HCT116 (cell line): ENCODE results near the gene RADIL. TPM values are rescaled to one million over a fixed set of nuclear protein-coding genes. Genes with fewer than 3 reads are reported as not detected.

Experiments
- ATAC-seq: fragments of 200-7000 bp; cut with Tn5 transposase; 2 replicates; pipeline ENCODE4 v1.9.1; 2020; ENCODE audit warnings: mild to moderate bottlenecking, moderate library complexity
- BruUV-seq: library from RNA; stranded (reverse); fragments of 400-500 nt; replicated peaks from 2 replicates; lab custom pipeline; 2021; lab: Mats Ljungman, UMichigan
- CTCF ChIA-PET: fragments of 300-600 bp; sonication (Branson Sonifier 250); formaldehyde crosslinking; loops from one replicate; lab custom pipeline; 2021; ENCODE audit warnings: antibody characterized with exemption; lab: Charles Lee
- POLR2A ChIA-PET: fragments of 300-600, 350-600 bp; sonication (Branson Sonifier 250); formaldehyde crosslinking; loops from one replicate; lab custom pipeline; 2021; ENCODE audit warnings: antibody characterized with exemption; lab: Charles Lee
- RAD21 ChIA-PET, 2 experiments: fragments of 300-600 bp; sonication (Branson Sonifier 250); formaldehyde crosslinking; loops; one replicate each; lab custom pipeline; 2023; ENCODE audit warnings: low total read pairs in 2 of 2; ENCODE audit not compliant: uncharacterized antibody in 2 of 2, unreplicated experiment in 2 of 2, low non-redundant PET in 1 of 2; lab: Charles Lee
- DNase-seq: peaks from one replicate; pipeline ENCODE4 v3.0.0-alpha.2; 2010; ENCODE audit warnings: low read depth, low spot score
- H2AFZ ChIP-seq: fragments of 200-600 bp; shearing (Covaris generic), sonication (generic); 2 replicates; pipeline ENCODE4 v1.6.1; 2017; ENCODE audit warnings: low read depth, mixed run types, mixed read lengths, antibody characterized with exemption, low read length; ENCODE audit not compliant: poor library complexity, severe bottlenecking
- H3K27ac ChIP-seq: 2 replicates; pipeline ENCODE4 v1.5.1; 2012; ENCODE audit warnings: low read depth, low read length
- H3K27me3 ChIP-seq: fragments of 200-600 bp; sonication (generic); 2 replicates; pipeline ENCODE4 v1.6.1; 2016; ENCODE audit warnings: mixed run types, low read length, mixed read lengths; ENCODE audit not compliant: insufficient read depth
- H3K36me3 ChIP-seq, 2 experiments: fragments of 200-500 bp in 1 of 2; fragments of 200-600 bp in 1 of 2; sonication (Bioruptor generic) in 1 of 2; sonication (generic) in 1 of 2; 2 replicates each; pipeline versions ENCODE4 v1.5.1 to v1.6.1; 2014 to 2016; ENCODE audit warnings: low read length in 2 of 2, inconsistent platforms in 1 of 2, mixed read lengths in 1 of 2, mixed run types in 1 of 2; ENCODE audit not compliant: insufficient read depth in 2 of 2, control insufficient read depth in 1 of 2
- H3K4me1 ChIP-seq, 2 experiments: fragments of 200-600 bp in 1 of 2; sonication (generic) in 1 of 2; 2 replicates each; pipeline versions ENCODE4 v1.5.1 to v1.6.1; 2012 to 2017; ENCODE audit warnings: low read length in 2 of 2, inconsistent platforms in 1 of 2, mild to moderate bottlenecking in 1 of 2, mixed read lengths in 1 of 2, mixed run types in 1 of 2, moderate library complexity in 1 of 2; ENCODE audit not compliant: insufficient read depth in 2 of 2, control insufficient read depth in 1 of 2
- H3K4me2 ChIP-seq: fragments of 200-600 bp; sonication (generic); 2 replicates; pipeline ENCODE4 v1.6.1; 2017; ENCODE audit warnings: mixed run types, low read length, mixed read lengths
- H3K4me3 ChIP-seq, 2 experiments: fragments of 200-600 bp in 1 of 2; sonication (generic) in 1 of 2; replicated peaks in 1 of 2; 2 replicates each; pipeline ENCODE4 v1.5.1; 2011 to 2016; ENCODE audit warnings: low read length in 2 of 2, control low read depth in 1 of 2, low read depth in 1 of 2, mild to moderate bottlenecking in 1 of 2, mixed read lengths in 1 of 2, mixed run types in 1 of 2
- H3K79me2 ChIP-seq: fragments of 200-600 bp; sonication (generic); 2 replicates; pipeline ENCODE4 v1.6.1; 2017; ENCODE audit warnings: mild to moderate bottlenecking, mixed run types, low read length, moderate library complexity, mixed read lengths; ENCODE audit not compliant: insufficient read depth
- H3K9ac ChIP-seq: fragments of 200-600 bp; sonication (generic); 2 replicates; pipeline ENCODE4 v1.6.1; 2016; ENCODE audit warnings: low read length, mixed read lengths
- H3K9me2 ChIP-seq: fragments of 200-600 bp; sonication (generic), shearing (Covaris generic); 2 replicates; pipeline ENCODE4 v1.6.1; 2017; ENCODE audit warnings: mixed run types, mild to moderate bottlenecking, moderate library complexity; ENCODE audit not compliant: insufficient read depth
- H3K9me3 ChIP-seq, 2 experiments: fragments of 200-500 bp in 1 of 2; fragments of 200-600 bp in 1 of 2; sonication (Bioruptor generic) in 1 of 2; sonication (generic) in 1 of 2; 2 replicates each; pipeline ENCODE4 v1.6.1; 2014 to 2017; ENCODE audit warnings: low read length in 2 of 2, mixed read lengths in 2 of 2, inconsistent platforms in 1 of 2, low read depth in 1 of 2, mild to moderate bottlenecking in 1 of 2, mixed run types in 1 of 2, moderate library complexity in 1 of 2; ENCODE audit not compliant: control insufficient read depth in 1 of 2, insufficient read depth in 1 of 2
- H4K20me1 ChIP-seq: fragments of 200-600 bp; sonication (generic), shearing (Covaris generic); 2 replicates; pipeline ENCODE4 v1.6.1; 2017; ENCODE audit warnings: mixed run types, mild to moderate bottlenecking, moderate library complexity; ENCODE audit not compliant: insufficient read depth
- CBX3 ChIP-seq: IDR thresholded peaks from 2 replicates; pipeline ENCODE4 v1.6.1; 2012; ENCODE audit warnings: low read depth
- CEBPB ChIP-seq: IDR thresholded peaks from 2 replicates; pipeline ENCODE4 v1.6.1; 2012; ENCODE audit warnings: low read depth
- EGR1 ChIP-seq: IDR thresholded peaks from 2 replicates; pipeline ENCODE4 v1.6.1; 2012; ENCODE audit warnings: low read depth
- ELF1 ChIP-seq: IDR thresholded peaks from 2 replicates; pipeline ENCODE4 v1.6.1; 2012; ENCODE audit warnings: low read depth, borderline replicate concordance
- EZH2 ChIP-seq: fragments of 200-600 bp; sonication (generic); IDR thresholded peaks from 2 replicates; pipeline ENCODE4 v1.6.1; 2017; ENCODE audit warnings: antibody characterized with exemption, mixed run types
- FOSL1 ChIP-seq: IDR thresholded peaks from 2 replicates; pipeline ENCODE4 v1.6.1; 2012; ENCODE audit warnings: low read depth
- JUND ChIP-seq: IDR thresholded peaks from 2 replicates; pipeline ENCODE4 v1.6.1; 2012
- MAX ChIP-seq: IDR thresholded peaks from 2 replicates; pipeline ENCODE4 v1.6.1; 2012
- POLR2A ChIP-seq: IDR thresholded peaks from 2 replicates; pipeline ENCODE4 v1.7.0; 2011; ENCODE audit warnings: borderline replicate concordance; ENCODE audit not compliant: insufficient read depth, insufficient read length; ENCODE audit errors: extremely low read depth
- POLR2AphosphoS5 ChIP-seq: IDR thresholded peaks from 2 replicates; pipeline ENCODE4 v1.6.1; 2011; ENCODE audit warnings: mild to moderate bottlenecking, low read depth, low read length, moderate library complexity
- RAD21 ChIP-seq: IDR thresholded peaks from 2 replicates; pipeline ENCODE4 v1.6.1; 2012; ENCODE audit warnings: low read depth, mild to moderate bottlenecking
- SIN3A ChIP-seq: IDR thresholded peaks from 2 replicates; pipeline ENCODE4 v1.6.1; 2012; ENCODE audit warnings: low read depth
- SP1 ChIP-seq: IDR thresholded peaks from 2 replicates; pipeline ENCODE4 v1.6.1; 2012; ENCODE audit warnings: low read depth
- SRF ChIP-seq: IDR thresholded peaks from 2 replicates; pipeline ENCODE4 v1.6.1; 2012; ENCODE audit warnings: low read depth
- YY1 ChIP-seq: IDR thresholded peaks from 2 replicates; pipeline ENCODE4 v1.6.1; 2011; ENCODE audit warnings: low read length, low read depth, moderate library complexity, mild to moderate bottlenecking; ENCODE audit not compliant: insufficient replicate concordance; ENCODE audit errors: extremely low read depth
- ZFX ChIP-seq: fragments of 450-650 bp; IDR thresholded peaks from 2 replicates; pipeline ENCODE4 v1.6.1; 2017
- ZNF274 ChIP-seq: fragments of 200-500 bp; sonication (Bioruptor generic); IDR thresholded peaks from 2 replicates; pipeline ENCODE4 v1.6.1; 2014; ENCODE audit warnings: mild to moderate bottlenecking, low read depth, low read length, inconsistent platforms
- intact Hi-C: fragments of 100-400 bp; cut with micrococcal nuclease; formaldehyde crosslinking; loops from 2 replicates; pipeline ENCODE4 v1.10.0; 2022
- total RNA-seq: library from RNA; stranded (reverse); gene quantifications from one replicate; pipeline ENCODE4 v1.2.1, GENCODE V29; 2021; ENCODE audit not compliant: unreplicated experiment
- TF ChIP-seq, protein P1 (sequence below): IDR thresholded peaks from 2 replicates; pipeline ENCODE4 v1.6.1; 2012

Gene RADIL
- total RNA-seq, 1 experiment from 2014 or later: 5.3 TPM

DNA sequence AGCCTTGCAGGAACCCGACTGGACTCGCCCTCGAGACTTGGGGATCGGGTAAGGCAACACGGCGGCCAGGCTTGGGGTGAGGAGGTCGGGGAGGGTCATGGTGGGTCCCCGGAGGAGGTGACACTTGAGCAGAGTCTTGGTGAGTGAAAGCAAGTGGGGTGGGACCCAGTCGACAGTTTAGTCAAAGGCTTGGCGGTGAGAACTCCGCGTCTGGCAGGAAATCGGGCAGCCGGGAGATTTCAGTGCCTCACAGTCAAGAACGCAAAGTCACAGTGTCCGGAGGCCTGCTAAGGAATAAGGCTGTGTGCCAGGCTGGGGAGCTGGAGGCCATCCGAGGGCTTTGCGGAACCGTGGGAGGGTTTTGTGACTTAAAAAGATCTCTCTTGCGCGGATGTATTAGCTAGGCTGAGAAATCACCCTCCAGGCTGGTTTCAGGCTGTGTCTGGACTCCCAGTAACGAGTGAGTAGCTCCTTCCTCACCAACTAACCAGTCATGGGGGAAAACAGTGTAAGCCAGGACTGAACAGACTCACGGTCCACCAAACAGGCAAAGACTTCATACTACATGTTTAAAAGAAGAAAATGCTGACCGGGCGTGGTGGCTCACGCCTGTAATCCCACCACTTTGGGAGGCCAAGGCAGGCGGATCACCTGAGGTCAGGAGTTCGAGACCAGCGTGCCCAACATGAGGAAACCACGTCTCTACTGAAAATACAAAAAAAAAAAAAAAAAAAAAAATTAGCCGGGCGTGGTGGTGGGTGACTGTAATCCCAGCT, 107.5 kb downstream of the RADIL start:
- Histone ChIP-seq H4K20me1 (no peaks in the 10 kb centered on the region), H3K36me3 (peaks cover 0 to 2% of the 10 kb centered on the region in 2 experiments; a peak in 1 of 4 replicates), H3K4me2 (peak overlapping the region; percentile 88), H3K27ac (peak overlapping the region; percentile 63), H3K27me3 (no peaks in the 10 kb centered on the region), H3K4me1 (peaks cover 5 to 16% of the 10 kb centered on the region in 2 experiments; a peak in 3 of 4 replicates), H3K4me3 (peak overlapping the region; percentile 97 to 100), H3K9me3 (no peaks in the 10 kb centered on the region)
- CTCF ChIA-PET: interaction anchor here (1.0 to 1.3 kb wide), 3 partner anchors 16 to 54 kb away, joined by 3 to 4 read pairs (median 4); no protein-coding TSS in a partner anchor
- ATAC-seq (peak; percentile 15; the same call in 1 of the 2 replicates), DNase-seq (no peak)
- no peak for TF ChIP-seq SP1
- TF ChIP-seq, all 23 proteins: peak for 0
- peak overlapping the region; percentile 89 for H3K9ac ChIP-seq
- intact Hi-C loops: no loop called here
- no peaks in the 10 kb centered on the region for H3K9me2 ChIP-seq
- TSS peak; percentile 68 for BruUV-seq
- H3K79me2 ChIP-seq: peaks cover 27% of the 10 kb centered on the region
- ChIA-PET RAD21 (interaction anchor here (0.6 to 0.7 kb wide), 2 partner anchors 49 to 108 kb away, joined by 3 to 5 read pairs; no protein-coding TSS in a partner anchor), POLR2A (interaction anchor here (0.6 kb wide), 1 partner anchor 91 kb away, joined by 3 read pairs; no protein-coding TSS in a partner anchor)
- H2AFZ ChIP-seq: no peak overlapping the region

GRCh38 chr7:4775250-4775847, 108.2 kb downstream of the RADIL start, which contains the start of gene AP5Z1:
Gene AP5Z1 (plus strand): TSS chr7:4775623. CDS start chr7:4775716, 93 bp downstream.
- Histone ChIP-seq H3K9me3 (no peaks in the 10 kb centered on the region), H4K20me1 (no peaks in the 10 kb centered on the region), H3K4me3 (peak within 1 kb of the TSS; percentile 97 to 100), H2AFZ (no peak within 1 kb of the TSS), H3K9me2 (no peaks in the 10 kb centered on the region), H3K27ac (peak within 1 kb of the TSS; percentile 63), H3K36me3 (no peaks in the 10 kb centered on the region; a peak in 1 of 4 replicates), H3K79me2 (peaks cover 27% of the 10 kb centered on the region), H3K27me3 (no peaks in the 10 kb centered on the region), H3K4me2 (peak within 1 kb of the TSS; percentile 88), H3K9ac (peak within 1 kb of the TSS; percentile 89), H3K4me1 (peaks cover 5 to 16% of the 10 kb centered on the region in 2 experiments; a peak in 3 of 4 replicates)
- RAD21 ChIA-PET: interaction anchor here in 1 of 2 experiments (0.6 kb wide), 2 partner anchors 107 to 310 kb away, joined by 3 to 5 read pairs; no protein-coding TSS in a partner anchor
- intact Hi-C loops: no loop called here
- no TSS peak for BruUV-seq
- DNase-seq (peak; percentile 83), ATAC-seq (peak; percentile 93)
- POLR2A ChIA-PET: interaction anchor here (1.0 kb wide), 1 partner anchor 11 kb away, joined by 3 read pairs; no protein-coding TSS in a partner anchor
- CTCF ChIA-PET: interaction anchor here (1.0 to 1.3 kb wide), 3 partner anchors 17 to 55 kb away, joined by 3 to 4 read pairs (median 4); no protein-coding TSS in a partner anchor
- TF ChIP-seq JUND (peak; percentile 73), RAD21 (no peak), EZH2 (no peak), ELF1 (peak; percentile 96), CBX3 (no peak), ZFX (no peak), CEBPB (no peak), ZNF274 (no peak), SP1 (peak; percentile 72), FOSL1 (no peak), SRF (no peak), YY1 (peak; percentile 69), POLR2A (peak; percentile 62), POLR2AphosphoS5 (peak; percentile 85), SIN3A (peak; percentile 99), MAX (peak; percentile 94), EGR1 (no peak)
- TF ChIP-seq, protein P1, sequence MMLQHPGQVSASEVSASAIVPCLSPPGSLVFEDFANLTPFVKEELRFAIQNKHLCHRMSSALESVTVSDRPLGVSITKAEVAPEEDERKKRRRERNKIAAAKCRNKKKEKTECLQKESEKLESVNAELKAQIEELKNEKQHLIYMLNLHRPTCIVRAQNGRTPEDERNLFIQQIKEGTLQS: no peak; the same call in 1 of the 2 replicates
